GM18951 (cell line): ENCODE measurements around the gene DNAJA3.
"Not testable (repeated sequence)": the region's sequence is repeated elsewhere in the genome, so short reads cannot be mapped to it uniquely, and the experiment has no call there.

Source experiments
- POLR2A ChIP-seq: IDR thresholded peaks from 4 replicates; pipeline ENCODE4 v1.6.1; 2011; ENCODE audit warnings: mild to moderate bottlenecking; ENCODE audit not compliant: insufficient read length, insufficient read depth; ENCODE audit errors: extremely low read depth
- in situ Hi-C: fragments of 300-500 bp; cut with MboI; formaldehyde crosslinking; loops from one replicate; pipeline ENCODE4 v1.12.0; 2022; ENCODE audit warnings: low sequenced_read_pairs, mixed read lengths, inconsistent platforms; ENCODE audit not compliant: unreplicated experiment

Gene DNAJA3

DNA sequence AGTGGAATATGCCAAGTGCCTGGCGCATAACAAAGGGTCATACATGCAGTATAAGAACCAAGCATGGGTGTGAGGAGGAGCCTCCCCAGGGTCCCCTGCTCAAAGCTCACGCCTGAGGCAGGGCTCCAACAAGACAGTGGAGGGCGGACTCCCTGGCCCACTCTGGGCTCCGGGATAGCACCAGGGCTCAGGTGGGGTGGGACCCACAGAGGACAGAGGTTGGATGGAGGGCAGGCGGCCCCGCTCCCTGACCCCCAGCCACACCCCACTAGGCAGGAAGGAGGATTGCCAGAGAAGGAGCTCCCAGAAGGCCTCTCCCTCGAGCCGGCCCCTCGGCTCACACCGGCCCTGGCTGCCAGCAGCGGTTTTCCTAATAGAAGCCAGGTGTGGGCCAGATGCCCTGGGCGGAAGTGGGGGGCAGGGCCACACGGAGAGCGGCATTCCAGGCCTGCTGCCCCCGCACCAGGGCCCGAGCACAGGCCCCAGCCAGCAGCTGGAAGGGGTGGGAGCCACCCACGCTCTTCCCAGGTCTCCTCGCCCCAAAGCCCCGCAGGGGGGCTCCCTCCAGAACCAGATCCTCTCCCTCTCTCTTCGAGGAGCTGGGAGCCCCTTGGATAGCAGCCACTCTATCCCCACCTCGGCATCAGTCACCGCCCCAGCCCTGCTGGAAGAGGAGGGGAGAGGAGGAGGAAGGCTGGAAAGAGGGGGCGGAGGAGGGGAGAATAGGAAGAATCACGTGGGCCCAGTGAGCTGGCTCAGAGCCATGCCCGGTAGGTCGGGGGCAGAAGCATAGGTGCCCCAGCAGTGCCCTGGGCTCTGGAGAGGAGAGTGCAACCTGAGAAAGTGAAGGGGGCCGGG, 33.1 kb upstream of the DNAJA3 start:
- in situ Hi-C loops = no loop called here

DNA sequence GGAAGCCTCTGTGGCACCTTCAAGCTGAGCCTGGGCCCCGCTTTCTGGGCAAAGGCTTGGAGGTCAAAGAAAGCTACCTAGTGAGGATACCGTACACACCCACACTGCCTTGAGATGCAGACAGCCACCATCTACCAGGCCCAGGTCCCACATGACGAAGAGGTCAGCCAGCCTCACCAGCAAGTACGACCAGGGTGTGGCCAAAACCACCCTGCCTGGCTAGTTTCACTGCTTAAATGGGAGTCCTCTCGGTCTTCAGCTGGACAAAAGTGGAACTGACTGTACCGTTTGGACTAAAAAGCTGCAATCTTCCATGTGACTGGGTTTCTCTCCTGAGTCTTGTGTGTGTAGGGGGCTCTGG, 32.4 kb upstream of the DNAJA3 start:
- in situ Hi-C loops = no loop called here
- no peak for TF ChIP-seq POLR2A

More for the DNA sequence above, 33.1 kb upstream of the DNAJA3 start:
- no peak for TF ChIP-seq POLR2A

DNA sequence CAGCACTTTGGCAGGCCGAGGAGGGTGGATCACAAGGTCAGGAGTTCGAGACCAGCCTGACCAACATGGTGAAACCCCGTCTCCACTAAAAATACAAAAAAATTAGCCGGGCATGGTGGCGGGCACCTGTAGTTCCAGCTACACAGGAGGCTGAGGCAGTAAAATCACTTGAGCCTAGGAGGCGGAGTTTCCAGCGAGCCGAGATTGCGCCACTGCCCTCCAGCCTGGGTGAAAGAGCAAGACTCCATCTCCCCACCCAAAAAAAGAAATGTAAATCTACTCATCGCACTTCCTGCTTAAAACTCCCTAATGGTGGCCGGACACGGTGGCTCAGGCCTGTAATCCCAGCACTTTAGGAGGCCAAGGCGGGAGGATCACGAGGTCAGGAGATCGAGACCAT, 31.8 kb upstream of the DNAJA3 start:
- in situ Hi-C loops = not testable (repeated sequence)

DNA sequence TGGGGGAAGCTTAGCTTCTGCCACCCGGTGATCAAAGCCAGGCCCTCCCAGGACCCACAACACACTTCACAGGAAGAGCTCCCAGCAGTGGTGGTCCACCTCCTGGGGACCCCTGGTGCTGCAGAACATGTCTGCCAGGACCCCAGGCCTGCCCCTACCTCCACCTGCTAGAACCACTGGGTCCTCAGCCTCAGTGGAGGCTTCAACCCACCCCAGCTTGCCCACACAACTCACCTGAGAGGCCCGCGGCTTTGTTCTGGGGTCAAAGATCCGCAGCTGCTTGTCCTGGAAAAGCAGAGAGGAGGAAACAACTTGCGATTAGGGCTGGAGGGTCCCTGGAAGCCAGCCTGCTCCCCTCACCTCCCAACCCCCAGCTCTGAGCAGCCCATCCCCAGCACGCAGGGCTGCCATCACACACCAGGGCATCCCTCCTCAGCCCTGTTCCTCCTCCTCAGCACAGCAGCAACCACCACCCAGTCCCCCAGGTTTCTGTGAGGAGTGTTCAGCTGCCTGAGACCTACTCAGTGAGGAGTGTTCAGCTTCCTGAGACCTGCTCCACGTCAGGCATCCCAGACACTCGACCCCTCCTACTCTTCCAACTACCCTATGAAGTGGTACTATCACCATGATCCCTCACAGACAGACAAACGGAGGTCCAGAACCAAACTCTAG, 30.5 kb upstream of the DNAJA3 start:
- TF ChIP-seq POLR2A = no peak
- in situ Hi-C loops = no loop called here

DNA sequence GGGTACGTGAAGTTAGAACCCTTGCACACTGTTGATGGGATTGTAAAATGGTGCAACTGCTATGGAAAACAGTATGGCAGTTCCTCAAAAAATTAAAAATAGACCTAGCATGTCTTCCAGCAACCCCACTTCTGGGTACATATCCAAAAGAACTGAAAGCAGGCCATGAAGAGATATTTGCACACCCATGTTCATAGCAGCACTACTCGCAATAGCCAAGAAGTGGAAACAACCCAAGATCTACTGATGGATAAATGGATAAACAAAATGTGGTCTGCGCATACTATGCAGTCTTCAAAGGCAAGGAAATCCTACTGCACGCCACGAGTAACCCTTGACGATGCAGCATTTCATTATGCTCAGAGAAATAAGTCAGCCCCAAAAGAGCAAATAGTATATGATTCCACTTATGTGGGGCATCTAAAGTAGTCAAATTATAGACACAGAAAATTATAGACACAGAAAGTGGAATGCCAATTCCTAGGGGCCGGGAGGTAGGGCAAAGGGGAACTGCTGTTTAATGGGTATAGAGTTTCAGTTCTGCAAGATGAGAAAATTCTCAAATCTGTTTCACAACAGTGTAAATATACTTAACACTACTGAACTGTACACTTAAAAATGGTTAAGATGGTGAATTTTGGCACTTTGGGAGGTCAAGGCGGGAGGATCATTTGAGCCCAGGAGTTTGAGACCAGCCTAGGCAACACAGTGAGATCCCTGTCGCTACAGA, 26.5 kb upstream of the DNAJA3 start:
- in situ Hi-C loops = no loop called here

DNA sequence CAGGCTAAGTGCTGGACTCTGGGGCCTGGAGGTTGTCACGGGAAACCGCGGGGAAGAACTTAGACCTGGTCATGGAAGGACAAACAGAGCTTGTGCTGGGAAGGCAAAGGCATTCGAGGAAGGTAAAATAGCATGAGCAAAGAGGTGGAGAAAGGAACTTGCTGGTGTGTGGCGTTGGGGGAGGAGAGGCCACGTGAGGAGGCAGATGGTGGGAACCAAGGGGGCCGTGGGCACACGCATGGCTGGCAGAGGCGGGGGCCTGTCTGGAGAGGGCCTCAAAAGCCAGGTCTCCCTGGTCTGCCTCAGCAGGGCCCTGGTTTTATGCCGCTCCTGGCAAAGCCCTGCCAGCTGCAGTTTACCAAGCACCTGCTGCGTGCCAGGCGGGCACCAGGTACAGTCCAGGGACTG, 24.6 kb upstream of the DNAJA3 start:
- no peak for TF ChIP-seq POLR2A
- in situ Hi-C loops = no loop called here

More for the DNA sequence above, 26.5 kb upstream of the DNAJA3 start:
- TF ChIP-seq POLR2A = no peak

DNA sequence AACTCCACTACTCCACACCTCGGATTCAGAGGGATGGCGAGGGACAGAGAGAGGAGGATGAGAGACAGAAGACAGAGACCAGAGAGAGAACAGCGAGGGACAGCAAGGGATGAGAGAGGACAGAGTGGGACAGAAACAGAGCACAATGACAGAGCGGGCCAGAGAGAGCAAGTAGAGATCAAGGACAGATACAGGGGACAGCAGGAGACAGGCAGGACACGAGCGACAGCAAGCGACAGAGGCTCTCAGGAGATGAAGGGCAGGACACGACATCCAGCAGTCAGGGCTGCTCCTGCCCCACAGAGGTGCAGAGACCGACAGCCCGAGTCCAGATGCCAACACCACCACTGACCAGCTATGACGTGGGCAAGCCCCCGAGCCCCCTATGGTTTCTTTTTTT, 24.2 kb upstream of the DNAJA3 start:
- in situ Hi-C loops = no loop called here
- no peak for TF ChIP-seq POLR2A

DNA sequence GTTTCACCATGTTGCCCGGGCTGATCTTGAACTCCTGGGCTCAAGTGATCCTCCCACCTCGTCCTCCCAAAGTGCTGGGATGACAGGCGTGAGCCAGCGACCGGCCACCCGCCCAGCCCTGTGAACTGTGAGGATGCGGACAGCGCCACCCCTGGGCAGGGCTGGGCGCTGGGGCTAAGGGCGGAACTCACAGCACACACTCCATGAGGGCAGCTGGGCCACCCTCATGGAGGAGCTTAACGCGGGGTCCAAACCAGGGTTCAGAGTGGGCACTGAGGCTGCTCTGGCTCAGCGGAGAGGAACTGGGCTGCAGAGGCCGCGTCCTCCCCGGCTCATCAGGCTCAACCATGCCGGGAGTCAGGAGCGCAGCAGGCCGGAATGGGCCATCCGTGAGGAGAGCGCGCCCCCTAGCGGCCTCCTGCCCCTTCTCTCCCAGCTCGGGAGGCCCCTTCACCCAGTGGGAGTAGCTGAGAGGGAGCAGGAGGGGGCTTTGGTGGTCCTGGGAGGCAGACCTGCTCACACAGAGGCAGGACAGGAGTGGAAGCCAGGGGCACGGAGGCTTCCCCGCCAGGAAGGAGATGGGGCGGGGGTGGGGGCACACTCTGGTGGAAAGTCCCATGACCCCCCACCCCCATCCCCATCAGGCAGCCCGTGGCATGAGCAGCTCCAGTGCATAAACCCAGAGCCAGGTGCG, 23.1 kb upstream of the DNAJA3 start:
- TF ChIP-seq POLR2A = no peak
- in situ Hi-C loops = no loop called here

DNA sequence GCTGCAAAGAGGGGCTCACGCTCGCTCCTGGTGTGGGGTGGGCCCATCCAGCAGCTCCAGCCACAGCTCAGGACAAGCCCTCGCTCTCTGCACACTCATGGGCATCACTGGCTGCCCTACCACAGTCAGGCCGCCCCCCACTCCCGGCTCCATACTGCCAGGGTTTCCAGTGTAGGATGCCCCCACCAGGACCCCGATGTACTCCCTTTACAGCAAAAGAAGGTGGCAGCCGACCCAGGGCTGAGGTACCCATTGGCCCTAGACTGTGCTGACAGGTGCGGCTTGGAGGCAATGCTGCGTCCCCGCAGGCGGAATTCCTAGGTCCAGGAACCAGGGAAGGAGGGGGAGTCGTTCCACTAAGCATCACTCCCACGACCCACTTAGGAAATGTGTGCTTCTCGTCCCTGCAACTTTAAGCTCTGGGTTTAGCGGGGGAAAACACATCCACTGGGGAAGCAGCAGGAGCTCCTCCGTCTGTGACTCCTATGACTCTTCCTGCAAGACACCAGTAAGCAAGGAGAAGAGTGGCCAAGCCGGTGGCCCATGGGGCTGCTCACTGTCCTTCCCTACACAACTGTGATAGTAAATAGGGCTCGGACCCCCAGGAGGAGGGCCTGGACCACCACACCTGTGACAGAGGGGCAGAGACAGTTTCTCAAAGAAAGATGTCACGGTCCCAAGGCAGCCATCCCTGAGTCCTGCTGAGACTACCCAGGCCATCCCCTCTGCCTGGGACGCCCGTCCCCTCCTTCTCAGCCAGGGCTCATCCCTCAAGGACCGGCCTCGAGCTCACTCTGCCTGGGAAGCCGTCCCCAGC, 22.3 kb upstream of the DNAJA3 start:
- in situ Hi-C loops = no loop called here
- no peak for TF ChIP-seq POLR2A

DNA sequence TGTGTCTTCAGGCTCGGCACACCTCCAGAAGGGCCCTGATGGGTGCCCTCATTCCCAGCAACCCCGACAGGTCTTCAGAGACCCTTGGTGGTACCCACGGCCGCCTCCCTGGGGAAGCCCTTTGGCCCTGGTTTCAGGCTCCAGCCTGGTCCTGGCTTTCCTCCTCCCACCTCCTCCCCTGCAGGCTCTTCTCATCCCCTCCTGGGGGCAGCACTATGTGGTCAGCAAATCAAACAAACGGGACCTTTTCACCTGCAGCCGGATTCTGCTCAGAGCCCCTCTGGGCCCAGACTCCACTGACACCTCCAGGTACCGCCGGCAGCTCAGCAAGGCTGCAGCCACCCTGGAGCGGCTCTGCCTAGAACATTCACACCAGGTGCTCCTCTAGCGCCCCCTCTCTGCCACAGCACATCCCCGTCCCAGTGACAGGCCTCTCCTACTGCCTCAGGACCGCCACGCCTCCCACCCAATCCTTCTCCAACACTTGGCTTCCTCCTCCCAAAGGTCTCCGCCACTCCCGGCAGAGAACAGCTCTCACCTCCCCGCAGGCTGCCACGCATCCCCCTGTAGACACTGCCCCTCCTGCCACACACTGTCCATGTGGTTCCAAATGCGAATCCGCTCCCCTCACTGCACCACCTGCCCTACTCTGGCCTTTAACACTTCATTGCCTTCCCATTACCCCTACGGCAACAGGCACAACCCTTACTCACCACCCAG, 21.3 kb upstream of the DNAJA3 start:
- no peak for TF ChIP-seq POLR2A
- in situ Hi-C loops = no loop called here

DNA sequence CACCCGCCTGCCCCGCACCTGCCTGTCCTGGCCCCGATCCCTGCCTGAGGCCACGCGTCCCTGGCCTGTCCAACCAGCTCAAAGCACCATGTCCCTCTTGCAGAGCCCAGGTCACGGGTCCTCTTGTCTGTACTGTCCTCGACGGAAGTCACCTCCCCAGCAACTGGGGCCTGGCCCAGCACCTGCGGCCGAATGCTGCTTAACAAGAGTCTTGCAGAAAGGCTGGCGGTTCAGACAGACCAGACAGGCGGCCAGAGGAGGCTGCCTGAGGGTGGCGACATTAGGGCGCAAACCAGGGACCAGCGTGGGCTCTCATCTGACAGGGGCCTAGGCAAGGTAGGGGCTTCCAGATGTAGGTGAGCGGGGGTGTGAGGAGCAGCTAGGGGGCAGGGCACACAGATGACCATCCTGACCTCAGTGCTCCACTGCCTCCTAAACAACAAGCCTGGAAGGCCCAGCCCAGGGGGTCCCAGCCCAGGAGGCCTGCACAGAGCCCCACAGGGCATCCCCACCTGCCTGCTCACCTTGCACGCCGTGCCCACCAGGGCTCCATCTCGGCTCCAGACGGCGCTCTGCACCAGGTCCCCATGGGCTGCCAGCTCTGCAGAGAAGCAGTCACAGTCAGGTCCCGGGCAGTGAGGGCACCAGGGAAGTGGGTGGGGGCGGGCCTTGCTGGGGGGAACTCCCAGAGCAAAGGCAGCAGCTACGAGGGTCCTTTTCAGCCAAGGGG, 20.5 kb upstream of the DNAJA3 start:
- TF ChIP-seq POLR2A = no peak

DNA sequence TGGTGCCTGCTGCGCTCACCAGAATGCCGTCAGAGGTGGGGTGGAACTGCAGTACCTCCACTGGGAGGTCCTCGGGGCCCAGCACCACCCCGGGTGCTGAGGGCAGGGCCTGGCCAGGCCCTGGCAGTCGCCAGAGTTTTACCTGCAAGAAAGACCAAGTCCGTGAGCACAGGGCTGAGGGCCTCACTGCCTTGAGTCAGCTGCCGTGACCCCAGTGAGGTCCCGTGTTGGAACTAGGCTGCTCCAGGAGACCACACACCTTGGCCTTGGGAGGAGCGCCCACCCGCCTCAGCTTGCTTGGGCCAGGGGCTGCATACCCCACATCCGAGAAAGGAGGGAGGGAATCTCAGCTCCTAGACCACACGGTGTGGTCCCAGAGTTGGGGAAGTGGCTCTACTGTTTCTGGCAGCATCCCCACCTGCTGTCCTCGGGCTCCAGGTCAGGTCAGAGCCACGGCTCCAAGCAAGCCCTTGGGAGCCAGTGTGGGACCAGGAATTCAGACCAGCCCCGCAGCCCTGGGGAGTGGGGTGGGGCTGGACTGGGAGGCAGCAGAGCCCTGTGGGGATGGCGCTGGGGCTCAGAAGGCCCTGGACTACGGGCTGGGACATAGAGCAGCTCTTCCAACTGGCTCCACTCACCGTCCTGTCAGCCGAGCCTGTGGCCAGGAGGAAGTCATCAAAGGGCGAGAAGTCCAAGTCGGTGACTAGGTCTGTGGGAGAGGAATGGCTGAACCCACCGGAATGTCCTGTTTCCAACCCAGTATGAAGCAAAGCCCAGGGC, 17.9 kb upstream of the DNAJA3 start:
- in situ Hi-C loops = no loop called here
- TF ChIP-seq POLR2A = no peak

More for the DNA sequence above, 20.5 kb upstream of the DNAJA3 start:
- in situ Hi-C loops = no loop called here
